Measurements from ENCODE around the gene MAX.
"Not testable (repeated sequence)": the region's sequence is repeated elsewhere in the genome, so short reads cannot be mapped to it uniquely, and the experiment has no call there.

Gene MAX

GRCh38 chr14:65034021-65034420 lies 68.3 kb downstream of the MAX start:
- DNase-seq: no peak

- no peak for DNase-seq
Measured at GRCh38 chr14:65033181-65033580, 69.1 kb downstream of the MAX start.

GRCh38 chr14:65032319-65032718 lies 70.0 kb downstream of the MAX start:
- DNase-seq: no peak

- DNase-seq: not testable (repeated sequence)
Measured at GRCh38 chr14:65031321-65031720, 71.0 kb downstream of the MAX start.

GRCh38 chr14:65028937-65029336 lies 73.4 kb downstream of the MAX start:
- no peak for DNase-seq

GRCh38 chr14:65027127-65027799 lies 75.1 kb downstream of the MAX start:
- DNase-seq: no peak

- DNase-seq: no peak
Measured at GRCh38 chr14:65026526-65026925, 75.8 kb downstream of the MAX start.

GRCh38 chr14:65025818-65026217 lies 76.5 kb downstream of the MAX start:
- DNase-seq: no peak
